Subcutaneous adipose tissue (tissue), 4 donors: ENCODE results near the gene ARID5B. TPM values are rescaled to one million over a fixed set of nuclear protein-coding genes. Genes with fewer than 3 reads are reported as not detected.

Experiments
- CTCF ChIP-seq: fragments of 450-650 bp; IDR thresholded peaks from one replicate; pipeline ENCODE4 v1.5.1; 2016; ENCODE audit warnings: low read depth, mild to moderate bottlenecking, control low read depth, antibody characterized with exemption, moderate library complexity
- total RNA-seq, 4 donors: library from RNA; depleted of rRNA; stranded (reverse); fragments of >200 nt; gene quantifications; one replicate each; pipeline ENCODE4 v1.1.0, GENCODE V29; 2016

The ARID5B gene
- total RNA-seq, 4 donors from 2014 or later = 61.4 to 193 (median 86.2) TPM

- no peak for TF ChIP-seq CTCF
Observed at GRCh38 chr10:61998937-61999336, 97.4 kb downstream of the ARID5B start.

GRCh38 chr10:62000037-62000603 lies 98.6 kb downstream of the ARID5B start:
- no peak for TF ChIP-seq CTCF

GRCh38 chr10:62000726-62001125 lies 99.2 kb downstream of the ARID5B start:
- TF ChIP-seq CTCF = no peak

- no peak for TF ChIP-seq CTCF
Observed at GRCh38 chr10:62001898-62002297, 100.4 kb downstream of the ARID5B start.

GRCh38 chr10:62002753-62003152 lies 101.3 kb downstream of the ARID5B start:
- TF ChIP-seq CTCF = no peak

GRCh38 chr10:62004042-62004441 lies 102.5 kb downstream of the ARID5B start:
- no peak for TF ChIP-seq CTCF

- no peak for TF ChIP-seq CTCF
Observed at GRCh38 chr10:62005281-62005680, 103.8 kb downstream of the ARID5B start.
